GM12892 (cell line): ENCODE measurements around the gene SFR1.
"Not testable (repeated sequence)": the region's sequence is repeated elsewhere in the genome, so short reads cannot be mapped to it uniquely, and the experiment has no call there.

Source experiments
- DNase-seq: peaks from one replicate; pipeline ENCODE4 v3.0.0; 2011; ENCODE audit not compliant: insufficient read length
- FAIRE-seq: peaks from 2 replicates; lab custom pipeline; 2011; peaks lifted over from hg19 to GRCh38; lab: Jason Lieb, UNC
- POLR2A ChIP-seq: IDR thresholded peaks from 2 replicates; pipeline ENCODE4 v1.6.1; 2011; ENCODE audit warnings: low read depth, low read length, control low read depth
- POLR2AphosphoS5 ChIP-seq: IDR thresholded peaks from 2 replicates; pipeline ENCODE4 v1.6.1; 2011; ENCODE audit warnings: low read depth, low read length, control low read depth
- TAF1 ChIP-seq: IDR thresholded peaks from 2 replicates; pipeline ENCODE4 v1.6.1; 2011; ENCODE audit warnings: low read depth, mild to moderate bottlenecking, control low read depth, low read length, borderline replicate concordance

SFR1 gene

DNA sequence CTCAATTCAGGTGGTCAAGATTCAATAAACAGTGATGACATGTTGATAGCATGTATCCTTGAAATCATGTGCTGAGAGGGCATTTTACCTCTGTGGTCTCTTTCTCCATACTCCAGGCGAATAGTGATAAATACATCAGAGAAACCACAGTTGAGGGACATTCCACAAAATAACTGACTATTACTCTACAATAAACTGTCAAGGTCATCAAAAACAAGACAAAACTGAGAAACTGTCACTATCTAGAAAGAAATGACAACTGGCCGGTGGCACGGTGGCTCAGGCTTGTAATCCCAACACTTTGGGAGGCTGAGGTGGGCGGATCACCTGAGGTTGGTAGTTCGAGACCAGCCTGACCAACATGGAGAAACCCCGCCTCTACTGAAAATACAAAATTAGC lies 16.2 kb downstream of the SFR1 start:
- no peak for FAIRE-seq
- TF ChIP-seq TAF1 (no peak), POLR2AphosphoS5 (no peak), POLR2A (no peak)
- no peak for DNase-seq

DNA sequence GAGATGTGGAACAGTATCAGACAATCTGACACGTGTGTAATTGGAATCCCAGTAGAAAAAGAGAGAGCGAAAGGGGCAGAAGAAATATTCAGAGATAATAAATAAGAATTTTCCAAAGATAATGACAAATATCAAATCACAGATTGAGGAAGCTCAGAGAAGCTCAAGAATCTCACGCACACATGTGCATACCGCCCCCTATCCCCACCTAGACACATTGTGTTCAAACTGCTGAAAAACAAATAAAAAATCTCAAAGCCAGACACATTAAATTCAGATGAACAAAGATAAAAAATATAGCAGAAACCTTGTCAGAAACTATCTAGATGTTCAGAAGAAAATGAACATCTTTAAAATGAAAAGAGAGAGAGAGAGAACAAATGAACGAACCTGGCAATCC lies 17.2 kb downstream of the SFR1 start:
- FAIRE-seq, result no peak
- no peak for DNase-seq

DNA sequence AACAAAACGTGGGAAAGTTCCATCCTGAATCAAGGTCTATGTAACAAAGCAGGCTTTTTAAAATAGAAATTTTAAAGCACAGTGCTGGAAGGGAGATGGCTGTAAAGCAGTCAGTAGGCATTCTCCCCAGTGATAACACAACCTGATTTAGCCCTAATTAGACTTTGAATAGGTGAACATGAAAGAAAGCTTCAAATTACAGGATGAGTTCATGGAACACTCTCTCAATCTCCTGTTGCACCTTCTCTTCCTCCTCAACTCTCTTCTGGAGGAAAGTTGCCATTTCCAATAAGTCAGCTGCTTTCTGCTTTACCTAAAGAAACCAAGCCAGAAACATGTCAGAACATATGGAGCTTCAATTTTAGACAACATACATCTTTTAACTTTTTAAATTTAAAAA lies 20.1 kb downstream of the SFR1 start:
- DNase-seq, result no peak
- TF ChIP-seq TAF1 (no peak), POLR2A (no peak), POLR2AphosphoS5 (no peak)
- no peak for FAIRE-seq

More for the DNA sequence above, 17.2 kb downstream of the SFR1 start:
- TF ChIP-seq POLR2AphosphoS5 (no peak), POLR2A (no peak), TAF1 (no peak)

GRCh38 chr10:104143829-104144228 lies 21.9 kb downstream of the SFR1 start:
- TF ChIP-seq POLR2A (no peak), POLR2AphosphoS5 (no peak), TAF1 (no peak)
- no peak for FAIRE-seq
- DNase-seq, result no peak

GRCh38 chr10:104144931-104145330 lies 23.0 kb downstream of the SFR1 start:
- TF ChIP-seq POLR2A, result no peak
- TF ChIP-seq TAF1, result no peak
- TF ChIP-seq POLR2AphosphoS5, result no peak
- FAIRE-seq (no peak), DNase-seq (no peak)

GRCh38 chr10:104146882-104147281 lies 24.9 kb downstream of the SFR1 start:
- no peak for DNase-seq
- no peak for FAIRE-seq
- TF ChIP-seq POLR2A (no peak), POLR2AphosphoS5 (no peak), TAF1 (no peak)

DNA sequence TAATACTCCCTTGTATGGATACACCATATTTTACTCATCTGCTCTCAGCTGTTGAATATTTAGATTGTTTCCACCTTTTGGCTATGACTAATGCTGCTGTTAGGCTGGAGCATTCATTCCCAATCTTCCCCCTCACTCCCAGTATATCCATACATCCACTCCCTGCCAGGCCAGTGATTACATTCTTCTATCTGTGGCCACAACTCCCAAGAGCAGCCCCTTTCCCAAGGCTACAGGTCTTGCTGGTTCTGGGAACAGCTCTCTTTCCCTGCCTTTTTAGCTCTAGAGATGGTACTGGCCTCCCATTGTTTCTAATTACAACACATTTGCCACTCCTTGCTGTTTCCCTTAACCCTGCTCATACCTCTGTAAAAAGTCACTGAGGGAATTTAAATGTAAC lies 28.2 kb downstream of the SFR1 start:
- DNase-seq (no peak), FAIRE-seq (no peak)
- TF ChIP-seq TAF1 (no peak), POLR2A (no peak), POLR2AphosphoS5 (no peak)

DNA sequence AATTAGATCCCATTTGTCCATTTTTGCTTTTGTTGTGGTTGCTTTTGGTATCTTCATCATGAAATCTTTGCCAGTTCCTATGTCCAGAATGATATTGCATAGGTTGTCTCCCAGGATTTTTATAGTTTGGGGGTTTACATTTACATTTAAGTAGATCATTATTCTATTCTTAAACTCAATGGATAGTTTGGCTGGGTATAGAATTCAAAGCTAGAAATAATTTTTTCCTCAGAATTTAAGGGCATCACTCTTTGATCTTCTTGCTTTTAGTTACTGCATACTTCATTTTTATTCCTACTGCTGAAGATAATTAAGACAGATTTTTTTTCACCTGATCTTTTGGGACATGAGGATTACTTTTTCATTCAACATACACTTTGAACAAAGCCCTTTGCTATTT lies 29.8 kb downstream of the SFR1 start:
- TF ChIP-seq POLR2A, result no peak
- no peak for TF ChIP-seq POLR2AphosphoS5
- TF ChIP-seq TAF1, result no peak
- DNase-seq (no peak), FAIRE-seq (no peak)

DNA sequence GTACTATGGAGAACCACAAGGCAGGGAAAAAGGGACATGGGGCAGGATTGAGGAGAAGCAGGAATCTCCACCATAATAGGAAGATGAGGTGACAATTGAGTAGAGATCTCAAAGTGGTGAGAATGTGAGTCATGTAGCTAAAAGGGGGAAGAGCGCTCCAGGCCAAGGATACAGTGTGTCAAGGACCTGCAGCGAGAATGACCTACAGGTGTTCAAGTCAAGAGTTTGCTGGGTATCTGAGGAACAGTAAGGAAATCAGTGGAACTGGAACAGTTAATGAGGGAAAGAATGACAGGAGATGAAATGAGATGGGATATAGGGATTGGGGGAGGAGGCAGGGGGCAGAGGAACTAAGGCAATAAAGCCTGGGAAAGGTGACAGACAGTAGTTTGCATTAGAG lies 33.6 kb downstream of the SFR1 start:
- FAIRE-seq (no peak), DNase-seq (no peak)
- no peak for TF ChIP-seq POLR2AphosphoS5
- no peak for TF ChIP-seq POLR2A
- no peak for TF ChIP-seq TAF1

DNA sequence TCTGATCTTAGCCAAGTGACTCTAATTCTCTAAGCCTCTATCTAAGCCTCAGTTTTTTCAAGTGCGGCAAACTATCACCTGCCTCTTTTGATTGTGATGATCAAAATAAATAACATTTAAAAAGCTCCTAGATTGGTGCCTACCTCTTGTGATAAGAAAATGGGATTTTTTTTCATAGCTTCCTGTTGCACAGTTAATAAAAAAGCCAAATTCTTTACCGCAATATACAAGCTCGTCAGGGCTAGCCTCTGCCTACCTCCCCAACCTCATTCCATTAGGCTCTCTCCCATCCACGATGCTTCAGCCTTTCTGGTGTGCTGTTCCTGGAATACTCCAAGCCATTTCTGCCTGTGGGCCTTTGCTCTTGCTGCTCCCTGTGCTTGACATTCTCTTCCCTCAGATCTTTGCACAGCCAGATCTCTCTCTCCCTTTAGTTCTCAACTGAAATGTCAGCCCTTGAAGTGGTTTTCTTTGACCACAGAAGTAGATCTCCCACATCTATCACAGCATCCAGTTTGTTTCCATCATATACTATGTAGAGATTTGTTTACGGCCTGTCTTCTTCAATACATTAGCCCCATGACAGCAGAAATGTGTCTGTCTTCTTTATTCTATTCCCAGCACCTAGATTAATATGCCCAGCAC lies 48.8 kb downstream of the SFR1 start:
- FAIRE-seq (no peak), DNase-seq (no peak)
- TF ChIP-seq TAF1 (no peak), POLR2AphosphoS5 (no peak), POLR2A (no peak)

DNA sequence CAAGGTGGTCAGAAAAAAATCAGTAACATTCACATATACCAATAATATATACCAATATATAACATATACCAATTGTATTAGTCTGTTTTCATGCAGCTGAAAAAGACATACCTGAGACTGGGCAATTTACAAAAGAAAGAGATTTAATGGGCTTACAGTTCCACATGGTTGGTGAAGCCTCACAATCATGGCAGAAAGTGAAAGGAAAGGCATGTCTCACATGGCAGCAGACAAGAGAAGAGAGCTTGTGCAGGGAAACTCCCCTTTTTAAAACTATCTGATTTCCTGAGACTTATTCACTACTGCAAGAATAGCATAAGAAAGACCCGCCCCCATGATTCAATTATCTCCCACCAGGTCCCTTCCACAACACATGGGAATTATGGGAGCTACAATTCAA lies 52.2 kb downstream of the SFR1 start:
- not testable (repeated sequence) for DNase-seq, FAIRE-seq
